ENCODE data around the gene LARP7. TPM values are rescaled to one million over a fixed set of nuclear protein-coding genes. Genes with fewer than 3 reads are reported as not detected.
"Not testable (repeated sequence)": the region's sequence is repeated elsewhere in the genome, so short reads cannot be mapped to it uniquely, and the experiment has no call there.

Gene LARP7
- total RNA-seq, 1 donor from 2014 or later: 14.2 TPM

GRCh38 chr4:112704322-112704721 is 67.4 kb downstream of the LARP7 start:
- Histone ChIP-seq H3K27me3 (ENCODE audit: control insufficient read depth, insufficient read depth, low read length) (peaks cover 19% of the 10 kb centered on the region), H3K36me3 (ENCODE audit: control insufficient read depth, insufficient read depth, low read length) (no peaks in the 10 kb centered on the region), H3K4me3 (ENCODE audit: low read depth, low read length) (no peak overlapping the region)
- DNase-seq (ENCODE audit: low read depth) (no peak), FAIRE-seq (no peak)
- TF ChIP-seq, protein P1, sequence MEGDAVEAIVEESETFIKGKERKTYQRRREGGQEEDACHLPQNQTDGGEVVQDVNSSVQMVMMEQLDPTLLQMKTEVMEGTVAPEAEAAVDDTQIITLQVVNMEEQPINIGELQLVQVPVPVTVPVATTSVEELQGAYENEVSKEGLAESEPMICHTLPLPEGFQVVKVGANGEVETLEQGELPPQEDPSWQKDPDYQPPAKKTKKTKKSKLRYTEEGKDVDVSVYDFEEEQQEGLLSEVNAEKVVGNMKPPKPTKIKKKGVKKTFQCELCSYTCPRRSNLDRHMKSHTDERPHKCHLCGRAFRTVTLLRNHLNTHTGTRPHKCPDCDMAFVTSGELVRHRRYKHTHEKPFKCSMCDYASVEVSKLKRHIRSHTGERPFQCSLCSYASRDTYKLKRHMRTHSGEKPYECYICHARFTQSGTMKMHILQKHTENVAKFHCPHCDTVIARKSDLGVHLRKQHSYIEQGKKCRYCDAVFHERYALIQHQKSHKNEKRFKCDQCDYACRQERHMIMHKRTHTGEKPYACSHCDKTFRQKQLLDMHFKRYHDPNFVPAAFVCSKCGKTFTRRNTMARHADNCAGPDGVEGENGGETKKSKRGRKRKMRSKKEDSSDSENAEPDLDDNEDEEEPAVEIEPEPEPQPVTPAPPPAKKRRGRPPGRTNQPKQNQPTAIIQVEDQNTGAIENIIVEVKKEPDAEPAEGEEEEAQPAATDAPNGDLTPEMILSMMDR (IDR thresholded peaks at IDR 0.05; ENCODE audit: insufficient read depth, low read length, severe bottlenecking): no peak

DNA sequence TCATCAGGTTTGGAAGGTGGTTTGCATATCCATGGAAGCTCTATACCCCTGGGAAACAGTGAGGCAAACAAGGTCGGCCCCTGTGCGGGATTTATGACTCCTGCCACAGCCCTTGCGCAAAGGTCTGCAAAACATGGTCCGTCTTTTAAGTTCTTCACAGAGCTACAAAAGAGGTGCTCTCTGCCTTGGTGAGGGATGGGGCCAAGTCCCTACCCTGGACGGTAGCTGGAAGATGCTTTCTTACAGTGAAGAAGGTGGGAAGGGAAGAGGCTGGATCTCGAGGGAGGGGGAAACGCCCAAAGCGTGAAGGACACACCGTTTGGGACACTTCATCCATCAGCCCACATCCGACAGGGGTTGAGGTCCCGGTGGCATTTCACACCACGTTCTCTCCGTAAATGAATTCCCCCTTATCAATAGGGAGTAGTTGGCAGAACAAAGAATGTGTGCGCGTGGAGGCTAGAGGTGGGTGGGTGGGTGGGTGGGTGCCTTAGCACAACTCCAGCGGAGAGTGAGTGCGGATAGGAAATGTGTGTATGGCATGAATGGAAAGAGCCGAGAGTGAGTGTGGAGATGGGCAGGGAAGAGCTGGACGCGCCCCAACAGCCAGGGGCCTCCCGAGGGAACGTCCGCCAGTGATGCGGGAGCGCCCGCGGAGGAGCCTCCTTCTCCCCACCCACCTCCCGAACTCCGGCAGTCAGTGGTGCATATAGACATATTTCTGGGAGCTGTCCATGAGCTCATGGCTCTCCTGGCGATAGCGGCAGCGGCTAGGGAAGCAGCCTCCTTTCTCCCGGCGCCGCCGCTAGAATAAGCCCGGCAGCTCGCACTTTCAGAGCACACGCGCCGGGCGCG is 68.3 kb downstream of the LARP7 start:
- TF ChIP-seq, protein P1 (IDR thresholded peaks at IDR 0.05; ENCODE audit: insufficient read depth, low read length, severe bottlenecking): no peak
- peaks cover 19% of the 10 kb centered on the region for H3K27me3 ChIP-seq (ENCODE audit: control insufficient read depth, insufficient read depth, low read length)
- no peaks in the 10 kb centered on the region for H3K36me3 ChIP-seq (ENCODE audit: control insufficient read depth, insufficient read depth, low read length)
- peak overlapping the region; percentile 5 for H3K4me3 ChIP-seq (ENCODE audit: low read depth, low read length)
- FAIRE-seq (no peak), DNase-seq (ENCODE audit: low read depth) (peak; percentile 45)

DNA sequence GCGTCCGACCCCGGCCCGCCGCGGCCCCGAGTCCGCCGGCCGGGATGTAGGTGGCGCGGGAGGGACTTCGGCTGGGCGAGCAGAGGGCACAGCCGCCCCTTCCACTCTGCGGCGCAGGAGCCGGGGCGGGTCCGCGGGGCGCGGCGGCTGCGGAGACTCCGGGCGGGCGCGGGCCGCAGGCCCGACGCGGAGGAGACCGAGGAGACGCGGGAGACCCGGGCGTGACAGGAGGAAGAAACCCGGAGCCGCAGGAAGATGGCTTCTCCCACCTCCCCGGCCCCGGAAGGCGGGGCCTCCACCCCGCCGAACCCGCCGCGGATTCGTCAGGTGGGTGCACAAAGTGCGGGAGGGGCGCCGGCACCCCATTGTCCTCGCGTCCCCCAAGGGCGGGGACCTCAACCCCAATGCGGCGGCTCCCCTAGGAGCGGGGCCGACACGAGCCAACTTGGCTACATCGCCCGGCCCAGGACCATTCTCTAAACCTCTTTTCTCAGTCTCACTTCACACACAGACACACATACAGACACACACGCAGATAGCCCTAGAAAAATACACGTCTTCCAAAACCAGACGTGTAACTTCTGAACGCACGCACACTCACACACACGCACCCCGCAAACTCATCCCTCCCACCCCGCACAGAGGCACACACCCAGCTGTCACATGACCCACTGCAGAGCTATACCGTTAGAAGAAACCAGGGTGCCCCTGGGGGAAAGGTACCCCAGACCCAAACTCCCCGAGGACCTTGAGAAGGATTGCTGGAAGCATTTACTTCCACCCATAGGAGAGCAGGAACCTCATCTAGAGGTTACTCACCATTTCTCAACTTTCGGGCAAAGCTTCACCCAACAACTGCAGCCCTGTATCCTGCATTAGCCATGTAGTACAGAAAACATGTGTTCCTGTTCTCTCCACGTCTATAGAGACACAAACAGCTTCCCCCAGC is 69.2 kb downstream of the LARP7 start:
- DNase-seq (ENCODE audit: low read depth) (peak; percentile 18), FAIRE-seq (peak; percentile 82)
- H3K4me3 ChIP-seq (ENCODE audit: low read depth, low read length): peak overlapping the region; percentile 31
- H3K36me3 ChIP-seq (ENCODE audit: control insufficient read depth, insufficient read depth, low read length): not testable (repeated sequence)
- H3K27me3 ChIP-seq (ENCODE audit: control insufficient read depth, insufficient read depth, low read length): peaks cover 19% of the 10 kb centered on the region

DNA sequence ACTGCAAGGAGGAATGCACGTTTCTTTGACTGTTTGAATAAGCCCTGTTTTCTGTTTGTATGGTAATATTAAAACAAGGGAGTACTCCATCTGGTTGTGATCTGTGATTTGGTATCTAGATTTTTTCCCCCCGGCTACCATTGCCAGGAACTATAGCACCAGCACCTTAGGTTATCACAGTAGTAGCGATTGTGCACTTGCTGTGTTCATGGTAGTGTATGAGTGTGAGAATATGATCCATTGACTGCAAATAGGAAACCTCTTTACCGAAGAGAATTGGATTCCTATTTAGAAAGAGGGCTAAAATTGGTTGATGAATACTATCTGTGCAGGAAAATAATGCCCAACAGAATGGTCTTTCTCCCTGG is 69.9 kb downstream of the LARP7 start:
- DNase-seq (ENCODE audit: low read depth): no peak
- FAIRE-seq: no peak
- H3K4me3 ChIP-seq (ENCODE audit: low read depth, low read length): no peak overlapping the region
- TF ChIP-seq, protein P1 (IDR thresholded peaks at IDR 0.05; ENCODE audit: insufficient read depth, low read length, severe bottlenecking): no peak
- H3K36me3 ChIP-seq (ENCODE audit: control insufficient read depth, insufficient read depth, low read length): no peaks in the 10 kb centered on the region
- peaks cover 19% of the 10 kb centered on the region for H3K27me3 ChIP-seq (ENCODE audit: control insufficient read depth, insufficient read depth, low read length)

Other genes with a start within 250 kb of the LARP7 start
- not detected in 2 replicates for gene NEUROG2, start 121.0 kb upstream of the LARP7 start, total RNA-seq
- gene ZGRF1, start 234 bp upstream of the LARP7 start, total RNA-seq: 1.2 and 2.4 TPM in 2 replicates

Data from bronchial epithelial cell (primary cell).